Retina (tissue), 1 donor: ENCODE results near the gene CFAP57.
"Not testable (repeated sequence)": the region's sequence is repeated elsewhere in the genome, so short reads cannot be mapped to it uniquely, and the experiment has no call there.

Experiments used
- DNase-seq: peaks from one replicate; pipeline ENCODE4 v3.0.0-alpha.2; 2016

Gene CFAP57

GRCh38 chr1:43177691-43178090 lies 5.6 kb downstream of the CFAP57 start:
- DNase-seq = no peak

- no peak for DNase-seq
Observed at GRCh38 chr1:43184388-43184787, 12.3 kb downstream of the CFAP57 start.

- peak; percentile 20 for DNase-seq
Observed at GRCh38 chr1:43184995-43185394, 12.9 kb downstream of the CFAP57 start.

GRCh38 chr1:43188106-43188505 lies 16.0 kb downstream of the CFAP57 start:
- DNase-seq = no peak

GRCh38 chr1:43194509-43194908 lies 22.4 kb downstream of the CFAP57 start:
- DNase-seq = no peak

- DNase-seq = peak; percentile 9
Observed at GRCh38 chr1:43197343-43198127, 25.4 kb downstream of the CFAP57 start.

- no peak for DNase-seq
Observed at GRCh38 chr1:43199093-43199726, 27.1 kb downstream of the CFAP57 start.

GRCh38 chr1:43203859-43204258 lies 31.7 kb downstream of the CFAP57 start:
- DNase-seq = no peak

GRCh38 chr1:43204394-43204793 lies 32.3 kb downstream of the CFAP57 start:
- DNase-seq = no peak

- no peak for DNase-seq
Observed at GRCh38 chr1:43205671-43206070, 33.5 kb downstream of the CFAP57 start.

GRCh38 chr1:43206600-43207228 lies 34.6 kb downstream of the CFAP57 start:
- peak; percentile 17 for DNase-seq

- DNase-seq = no peak
Observed at GRCh38 chr1:43207229-43207853, 35.2 kb downstream of the CFAP57 start.

- DNase-seq = not testable (repeated sequence)
Observed at GRCh38 chr1:43208277-43208676, 36.1 kb downstream of the CFAP57 start.

- DNase-seq = no peak
Observed at GRCh38 chr1:43214501-43215444, 42.6 kb downstream of the CFAP57 start.

GRCh38 chr1:43217747-43218146 lies 45.6 kb downstream of the CFAP57 start:
- no peak for DNase-seq

- no peak for DNase-seq
Observed at GRCh38 chr1:43220905-43221778, 49.0 kb downstream of the CFAP57 start.

- DNase-seq = no peak
Observed at GRCh38 chr1:43221797-43222196, 49.7 kb downstream of the CFAP57 start.

- no peak for DNase-seq
Observed at GRCh38 chr1:43222879-43223278, 50.7 kb downstream of the CFAP57 start.

- DNase-seq = no peak
Observed at GRCh38 chr1:43225168-43225567, 53.0 kb downstream of the CFAP57 start.

GRCh38 chr1:43227143-43227764 lies 55.1 kb downstream of the CFAP57 start:
- peak; percentile 85 for DNase-seq
